SKM-1 (cell line): Measurements from ENCODE around the gene RTP2.

ENCODE experiments used
- DNase-seq: peaks from one replicate; lab custom pipeline; 2025; ENCODE audit not compliant: unreplicated experiment; lab: John Stamatoyannopoulos, UW

RTP2 gene, protein sequence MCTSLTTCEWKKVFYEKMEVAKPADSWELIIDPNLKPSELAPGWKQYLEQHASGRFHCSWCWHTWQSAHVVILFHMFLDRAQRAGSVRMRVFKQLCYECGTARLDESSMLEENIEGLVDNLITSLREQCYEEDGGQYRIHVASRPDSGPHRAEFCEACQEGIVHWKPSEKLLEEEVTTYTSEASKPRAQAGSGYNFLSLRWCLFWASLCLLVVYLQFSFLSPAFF

DNA sequence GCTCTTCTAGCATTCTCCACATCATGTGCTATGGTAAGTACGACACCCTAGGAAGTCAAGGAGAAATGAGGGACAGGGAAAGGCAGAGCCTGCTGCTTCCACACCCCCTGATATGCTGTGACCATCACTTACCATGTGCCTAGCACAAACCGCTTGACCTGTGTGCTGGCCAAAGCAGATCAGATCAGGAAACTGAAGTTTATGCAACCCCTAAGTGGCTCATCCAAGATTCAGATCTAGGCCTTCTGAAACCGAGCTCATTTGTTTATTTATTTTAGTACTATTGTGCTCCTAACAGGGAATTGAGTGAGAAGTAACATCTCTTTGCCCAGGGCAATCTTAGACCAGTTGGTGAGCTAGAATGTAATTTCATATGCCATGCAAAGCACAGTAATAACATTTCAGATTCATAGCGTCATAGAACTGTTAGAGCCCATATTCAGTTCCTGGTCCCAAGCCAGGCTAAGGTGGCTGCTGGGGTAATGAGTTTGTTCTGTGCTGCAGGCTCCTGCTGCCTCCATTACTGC lies at the start of gene RTP2:
TSS of gene RTP2 (minus strand) at position 51 of the 527 bp plus-strand sequence. CDS start 429 bp downstream, outside the sequence.
- no peak for DNase-seq

DNA sequence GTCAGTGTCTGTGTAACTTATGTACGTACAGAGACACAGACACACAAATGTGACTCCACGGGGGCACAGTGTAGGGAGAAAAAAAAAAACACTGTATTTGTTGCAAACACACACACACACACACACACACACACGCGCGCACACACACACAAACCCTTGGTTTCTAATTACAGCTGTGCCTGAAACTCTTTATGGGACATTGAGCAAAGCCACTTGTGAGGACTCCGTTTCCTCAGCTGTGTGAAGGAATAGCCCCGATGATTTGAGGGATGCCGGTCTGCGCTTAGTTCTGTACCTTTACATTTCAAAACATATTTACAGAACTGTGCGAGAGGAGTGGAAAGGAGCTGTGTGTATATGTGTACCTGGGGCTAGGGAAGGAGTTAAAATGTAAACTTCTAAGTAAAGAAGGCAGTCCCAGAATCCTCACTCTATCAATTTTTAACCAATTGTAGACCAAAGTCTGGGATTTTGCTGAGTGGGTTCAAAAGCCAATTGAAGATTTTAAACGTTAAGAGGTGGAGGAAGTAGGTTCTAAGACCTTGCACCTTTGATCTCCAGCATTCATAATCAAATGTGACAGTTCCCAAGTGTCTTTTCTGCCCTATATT lies 48.3 kb upstream of the RTP2 start:
- no peak for DNase-seq

DNA sequence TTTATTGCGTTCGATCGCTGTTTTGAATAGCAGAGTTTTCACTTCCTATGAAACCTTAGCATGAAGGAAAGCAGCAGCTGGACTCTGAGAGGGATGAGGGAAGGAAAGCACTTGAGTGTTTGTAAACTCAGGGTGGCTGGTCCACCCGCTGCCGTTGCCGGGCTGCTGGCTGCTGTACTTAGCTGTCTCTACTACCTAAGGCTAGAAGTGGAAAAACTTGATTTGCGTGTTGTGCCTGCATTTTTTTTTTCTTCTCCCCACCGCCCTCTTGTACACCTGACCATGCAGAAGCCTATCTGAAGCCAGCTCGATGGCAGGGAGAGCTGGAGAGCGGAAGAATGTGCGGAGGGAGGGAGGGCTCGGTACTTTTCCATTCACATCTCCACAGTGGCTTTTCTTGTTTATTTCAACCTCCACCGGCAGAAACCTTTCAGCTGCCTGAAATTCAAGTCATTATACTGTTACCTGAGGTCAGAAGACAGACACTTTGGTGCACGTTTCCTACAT lies 47.7 kb upstream of the RTP2 start:
- no peak for DNase-seq

DNA sequence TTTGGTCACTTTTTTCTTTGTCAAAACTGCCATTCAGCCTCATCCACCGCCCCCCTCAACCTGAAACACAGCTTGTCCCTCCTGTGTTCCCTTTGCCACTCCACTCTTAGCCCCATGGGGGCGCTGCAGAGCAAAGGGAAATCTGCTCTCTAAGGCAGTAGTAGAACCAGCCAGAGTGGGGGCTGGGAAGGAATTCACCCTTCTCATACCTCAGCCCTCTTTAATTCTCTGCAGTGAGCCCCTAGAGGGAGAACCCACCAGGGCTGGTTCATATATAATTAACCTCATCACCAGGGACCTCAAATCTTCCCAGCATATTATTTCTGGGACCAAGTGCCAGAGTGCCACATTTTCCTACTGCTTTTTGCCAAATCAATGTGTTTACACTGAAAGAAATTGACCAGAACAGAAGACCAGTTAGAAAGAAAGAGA lies 45.7 kb upstream of the RTP2 start:
- peak; percentile 55 for DNase-seq

DNA sequence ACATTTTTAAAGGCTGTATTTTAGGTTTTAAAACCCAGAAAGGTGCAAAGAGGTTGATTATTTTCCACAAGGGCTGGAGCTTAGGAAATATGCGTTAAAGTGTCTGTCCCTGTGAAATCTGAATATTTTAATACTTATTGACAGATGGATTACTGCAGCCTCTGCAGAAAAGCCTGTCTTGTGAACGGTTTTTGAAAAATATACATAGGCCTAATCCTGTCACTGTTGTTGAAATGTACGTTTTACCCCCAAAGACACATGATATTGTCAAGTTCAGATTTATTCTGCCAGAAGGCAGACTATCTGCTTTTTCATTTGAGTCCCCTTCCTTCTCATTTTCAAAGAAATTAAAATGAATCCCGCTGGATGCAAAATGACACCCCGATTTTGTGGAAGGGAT lies 45.1 kb upstream of the RTP2 start:
- DNase-seq: no peak

DNA sequence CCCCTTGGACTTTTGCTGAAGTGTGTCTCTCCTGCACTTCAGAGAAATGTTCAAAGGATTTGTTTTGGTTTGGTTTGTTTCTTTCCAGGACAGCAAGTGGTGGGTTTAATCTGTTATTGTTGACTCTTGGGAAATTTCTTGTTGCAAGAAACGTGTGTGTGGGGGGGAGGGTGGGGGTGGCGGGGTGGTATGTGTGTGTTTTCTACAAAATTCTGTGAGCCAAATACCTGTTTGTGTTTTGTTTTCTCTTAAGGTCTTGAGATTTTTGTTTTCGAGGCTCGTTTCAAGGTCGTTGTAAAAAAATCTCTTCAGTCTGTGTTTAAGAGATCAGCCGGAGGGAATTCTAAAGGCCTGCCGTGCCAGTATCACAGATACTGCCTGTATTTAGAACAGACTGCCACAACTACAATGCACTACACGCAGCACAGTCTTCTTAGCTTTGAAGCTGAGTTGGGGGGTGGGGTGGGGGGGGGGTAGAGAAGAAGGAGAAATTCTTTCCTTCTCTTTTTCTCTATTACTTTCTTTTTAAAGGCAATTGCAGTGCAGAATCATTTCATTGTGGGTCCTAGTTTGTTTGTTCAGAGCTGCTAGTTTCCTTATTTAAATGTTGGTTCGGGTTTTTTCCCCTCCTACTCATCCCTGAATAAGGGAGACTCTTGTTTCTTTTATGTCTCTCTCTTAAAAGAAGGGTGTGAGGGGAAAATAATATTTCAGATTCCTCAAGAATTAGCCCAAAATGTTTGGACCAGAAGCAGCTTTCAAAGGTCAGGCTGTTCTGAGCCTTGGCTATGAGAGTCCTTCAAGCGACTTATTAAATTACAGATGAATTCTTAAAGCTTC lies 44.3 kb upstream of the RTP2 start:
- DNase-seq: no peak

DNA sequence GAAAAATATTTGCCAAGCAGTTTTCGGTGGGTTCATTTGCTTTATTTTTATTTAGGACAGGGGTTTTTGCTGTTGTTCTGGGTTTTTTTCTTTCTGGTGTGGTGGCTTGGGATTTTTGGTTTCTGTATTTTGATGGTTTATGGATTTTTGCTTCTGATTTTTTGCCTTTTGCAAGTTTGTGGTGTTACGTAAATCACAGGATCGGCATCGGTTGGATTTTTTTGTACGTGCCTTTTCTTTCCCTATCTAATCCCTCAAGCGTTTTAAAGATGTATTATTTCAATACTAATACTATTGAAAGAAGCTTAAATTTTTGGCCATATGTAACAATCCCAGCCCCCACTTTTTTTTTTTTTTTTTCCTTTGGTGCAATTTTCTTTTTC lies 43.7 kb upstream of the RTP2 start:
- no peak for DNase-seq

DNA sequence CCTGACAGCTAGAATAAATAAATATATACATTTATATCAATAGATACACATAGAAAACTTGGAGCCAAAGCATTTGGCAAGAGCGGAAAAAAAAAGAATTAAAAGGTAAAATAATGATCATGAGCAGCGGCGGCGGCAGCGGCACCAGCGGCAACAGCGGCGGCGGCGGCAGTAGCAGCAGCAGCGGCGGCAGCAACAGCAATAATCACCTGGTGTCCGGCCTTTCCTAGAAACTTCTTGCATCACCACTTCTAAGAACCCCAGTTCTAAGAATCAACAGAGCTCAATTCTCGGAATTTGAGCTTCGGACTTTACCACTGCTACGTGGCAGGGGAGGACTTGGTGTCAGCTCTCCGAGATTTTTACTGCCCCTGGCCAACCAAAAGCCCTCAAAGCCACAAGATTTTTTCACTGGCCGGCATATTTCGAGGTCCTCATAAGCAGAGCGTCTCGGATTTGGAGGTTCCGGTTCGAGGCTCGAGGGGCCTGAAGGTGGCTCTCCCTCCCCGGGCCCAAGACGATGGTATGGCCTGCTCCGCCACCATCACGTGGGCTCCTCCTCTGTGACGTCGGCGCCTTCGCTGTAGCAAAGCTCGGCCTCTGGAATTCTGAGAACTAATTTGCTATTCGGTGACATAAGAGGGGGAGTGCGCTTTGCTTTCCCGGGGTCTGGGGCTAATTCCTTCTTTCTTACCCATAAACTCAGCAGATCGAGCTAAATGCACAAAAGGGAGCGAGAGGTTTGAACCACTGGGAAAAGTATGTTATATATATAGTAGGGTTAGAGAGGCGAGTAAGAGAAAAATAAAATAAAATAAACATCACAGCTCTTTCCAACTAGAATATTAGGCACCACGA lies 43.1 kb upstream of the RTP2 start, which contains the start of gene BCL6:
TSS of gene BCL6 (minus strand) at position 268 of the 858 bp plus-strand sequence. CDS start 11,775 bp downstream, outside the sequence.
- DNase-seq: peak; percentile 92

DNA sequence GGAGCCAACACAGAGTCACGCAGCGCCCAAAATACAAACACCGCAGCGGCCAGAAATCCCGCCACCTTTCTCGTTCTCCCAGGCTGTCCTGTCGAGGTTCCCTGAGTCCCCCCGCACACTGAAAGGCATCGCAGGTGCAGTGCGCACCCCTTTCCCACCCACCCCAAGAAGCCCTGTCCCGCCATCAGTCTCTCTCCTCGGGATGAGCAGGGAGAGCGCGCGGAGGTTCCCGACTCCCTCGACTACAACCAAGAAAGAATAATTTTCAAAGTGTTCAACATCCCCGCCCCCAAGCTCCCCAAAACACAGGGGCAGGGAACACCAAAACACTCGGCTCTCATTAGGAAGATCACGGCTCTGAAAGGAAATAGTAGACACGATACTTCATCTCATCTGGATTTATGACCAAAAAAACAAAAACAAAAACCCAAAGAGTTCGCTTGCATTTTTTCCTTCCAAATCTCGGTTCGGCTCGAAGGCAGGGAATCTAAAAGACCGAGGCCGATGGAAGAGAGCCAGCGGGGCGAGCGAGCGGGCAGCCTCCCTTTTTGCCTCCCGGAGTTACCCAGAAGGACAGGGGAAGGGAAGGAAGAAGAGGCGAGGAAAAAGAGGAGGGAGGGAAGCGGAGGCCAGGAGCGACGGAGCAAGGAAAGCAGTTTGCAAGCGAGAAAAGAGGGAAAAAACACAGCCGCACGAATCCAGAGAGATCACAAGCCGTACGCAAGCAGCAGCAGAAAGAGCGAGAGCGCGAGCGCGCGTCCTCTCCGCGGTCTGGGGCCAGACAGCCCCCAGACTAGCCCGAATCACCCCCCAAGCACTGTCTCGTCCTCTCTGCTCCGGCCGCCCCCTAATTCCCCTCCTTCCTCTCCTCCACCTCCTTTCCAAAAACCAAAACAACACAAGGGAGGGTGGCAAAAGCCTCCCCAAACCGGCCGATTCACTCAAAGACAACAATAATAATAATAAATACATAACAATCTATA lies 42.1 kb upstream of the RTP2 start:
- no peak for DNase-seq

DNA sequence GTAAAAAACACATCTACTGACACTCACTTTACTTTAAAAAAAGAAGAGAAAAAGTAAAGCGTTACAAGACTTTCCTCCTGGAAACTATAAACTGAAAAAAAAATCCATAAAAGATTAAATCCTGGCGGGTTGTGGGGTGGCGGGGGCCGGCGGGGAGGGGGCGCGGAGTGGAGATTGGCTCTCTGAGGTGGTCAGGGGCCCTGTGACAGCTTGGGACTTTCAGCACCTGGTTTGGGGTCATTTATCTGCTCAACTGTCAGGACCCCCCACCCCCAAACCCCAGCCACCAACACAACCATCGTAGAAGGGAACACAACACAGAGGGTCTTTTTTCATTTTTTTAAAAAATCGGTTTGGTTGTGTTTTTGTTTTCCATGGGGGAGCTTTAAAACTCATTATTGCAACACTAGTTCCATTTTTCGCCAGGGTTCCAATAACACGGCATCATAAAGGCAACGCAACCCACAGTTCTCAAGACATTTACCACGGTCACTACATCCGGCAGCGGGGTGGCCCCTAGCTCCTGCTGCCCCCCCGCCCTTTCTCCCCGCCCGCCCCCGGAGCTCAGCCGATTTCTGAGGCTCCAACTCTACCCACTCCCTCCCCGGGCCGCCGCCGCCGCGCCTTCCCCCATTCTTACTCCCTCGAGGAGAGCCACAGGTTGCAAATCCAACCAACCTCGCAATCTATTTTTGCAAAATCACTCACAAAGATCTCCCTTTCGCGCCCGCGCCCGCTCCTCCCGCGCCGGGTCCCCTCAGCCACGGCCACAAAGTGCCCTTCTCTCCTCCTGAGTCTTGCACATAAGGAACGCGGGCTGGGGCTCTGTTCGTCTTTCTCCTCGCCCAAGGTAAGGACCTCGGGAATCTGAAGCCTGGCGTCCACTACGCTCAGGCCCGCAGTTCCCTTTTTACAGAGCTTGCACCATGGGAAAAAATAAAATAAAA lies 41.1 kb upstream of the RTP2 start:
- peak; percentile 15 for DNase-seq

DNA sequence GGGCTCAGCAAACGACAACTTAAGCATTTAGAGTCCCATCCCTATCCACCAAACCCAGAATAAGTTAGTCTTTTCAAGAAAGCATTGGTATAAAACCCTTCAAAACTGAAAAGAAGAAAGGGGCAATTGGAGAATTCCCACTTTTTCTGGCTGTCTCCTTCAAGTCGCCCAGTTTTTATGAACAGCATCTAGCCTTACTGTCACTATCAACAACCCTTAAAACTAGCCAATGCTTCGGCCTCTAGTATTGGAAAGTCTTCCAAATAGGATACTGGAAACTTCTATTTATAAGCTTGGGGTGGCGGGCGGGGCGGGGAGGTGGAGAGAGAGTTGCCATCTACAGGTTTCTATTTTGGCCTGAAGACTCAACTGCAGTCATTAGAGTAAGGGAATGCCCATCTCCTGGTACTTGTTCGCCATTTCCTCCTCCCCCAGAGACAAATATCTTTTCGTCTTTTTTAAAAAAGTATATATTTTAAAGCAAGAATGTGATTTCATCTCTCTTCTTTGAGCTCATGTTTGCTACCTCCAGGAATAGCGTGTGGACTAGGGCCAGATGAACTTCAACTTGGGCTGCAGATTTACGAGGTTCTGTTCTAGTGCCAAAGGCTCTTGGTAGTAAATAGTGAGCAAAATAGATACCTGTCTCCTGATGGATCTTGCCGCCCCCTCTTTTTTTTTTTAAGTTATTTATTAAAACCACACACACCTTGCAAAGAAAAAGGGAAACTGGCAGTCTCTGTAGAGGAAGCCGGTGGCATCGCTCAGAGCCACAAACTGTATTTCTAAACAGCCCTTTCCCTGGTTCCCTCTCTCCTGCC lies 40.2 kb upstream of the RTP2 start:
- DNase-seq: peak; percentile 40

DNA sequence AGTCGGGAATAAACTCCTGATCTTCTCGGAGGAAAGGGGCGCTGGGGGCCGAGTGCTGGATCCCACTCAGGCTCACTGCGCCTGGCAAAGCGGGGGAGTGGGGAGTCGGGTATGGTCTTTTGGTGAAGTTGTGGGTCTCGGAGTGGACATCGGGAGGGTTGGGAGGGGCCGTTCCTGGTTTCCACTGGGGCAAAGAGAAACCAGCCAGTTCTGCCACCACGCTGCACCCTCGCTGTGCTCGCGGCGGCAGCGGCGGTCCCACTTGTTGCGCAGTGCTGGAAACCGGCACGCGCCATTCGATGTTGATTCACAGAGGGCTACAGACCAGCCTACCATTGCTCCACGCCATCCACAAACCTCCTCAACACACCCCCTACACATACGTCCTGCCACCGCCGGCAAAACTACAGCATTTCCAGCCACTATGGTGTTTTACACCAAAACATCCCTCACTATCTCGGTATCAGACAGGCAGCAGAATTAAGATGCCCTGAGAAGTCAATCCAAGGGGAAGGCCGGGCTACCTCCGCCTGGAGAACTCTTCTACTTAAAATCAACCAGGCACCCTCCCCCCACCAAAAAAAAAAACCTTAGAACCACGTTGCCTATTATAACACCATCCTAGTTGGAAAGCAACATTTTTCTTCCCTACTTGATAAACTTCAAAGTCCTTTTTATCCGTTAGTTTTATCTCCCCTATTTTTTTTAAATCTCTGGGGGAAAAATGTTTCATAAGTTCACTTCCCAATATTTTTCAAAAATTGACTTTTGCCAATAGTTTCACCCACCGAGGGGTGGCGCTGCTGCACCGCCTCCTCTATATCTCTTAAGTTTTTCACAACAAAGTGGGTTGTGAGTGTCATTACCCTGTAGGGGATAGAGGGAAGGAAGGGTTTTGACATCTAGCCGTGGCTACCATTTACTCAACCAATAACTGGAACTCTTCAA lies 39.3 kb upstream of the RTP2 start:
- DNase-seq: peak; percentile 84

DNA sequence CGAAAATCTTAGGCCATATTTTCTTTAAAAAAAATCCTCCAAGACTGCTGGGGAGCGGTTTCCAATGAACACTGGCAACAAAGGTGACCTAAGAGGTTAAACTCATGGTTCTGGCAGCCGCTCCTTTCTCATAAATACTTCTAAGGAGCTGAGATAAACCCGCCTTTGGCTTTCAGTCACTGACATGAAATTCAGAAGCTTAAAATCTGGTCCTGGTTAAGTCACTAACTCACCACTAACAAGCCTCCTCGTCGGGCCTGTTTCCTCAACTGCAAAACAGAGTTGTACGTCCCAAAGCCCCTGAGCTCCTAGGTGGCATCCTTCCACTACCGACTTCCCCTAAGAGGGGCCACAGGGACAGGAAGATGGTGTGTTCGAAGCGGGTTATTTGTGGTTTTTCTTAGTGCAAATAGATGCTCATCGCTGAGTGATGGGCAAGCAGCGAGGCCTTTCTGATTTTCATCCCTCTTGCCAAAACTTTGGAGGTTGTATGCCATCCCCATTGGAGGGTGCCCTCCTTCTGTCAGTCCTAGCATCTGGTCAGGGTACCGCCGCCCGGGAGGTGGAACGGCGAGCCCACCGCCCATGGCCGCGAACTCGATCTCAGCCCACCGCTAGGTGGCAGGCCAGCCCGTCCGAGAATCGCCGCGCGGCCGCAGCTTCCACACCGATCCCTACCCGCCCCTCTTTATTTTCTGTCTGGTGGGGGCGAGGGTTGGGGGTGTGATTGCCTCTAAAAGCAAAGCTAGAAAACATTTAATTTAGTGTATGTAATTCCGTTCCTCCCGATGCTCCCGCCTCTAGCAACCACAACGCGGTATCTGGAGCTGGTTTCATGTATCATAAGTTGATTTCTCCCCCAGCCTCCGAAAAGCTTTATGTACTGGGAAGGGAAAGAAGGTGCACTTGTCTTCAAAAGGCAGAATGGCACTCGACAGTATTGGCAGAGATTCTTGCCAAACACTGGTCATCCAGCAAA lies 38.4 kb upstream of the RTP2 start:
- DNase-seq: peak; percentile 17

DNA sequence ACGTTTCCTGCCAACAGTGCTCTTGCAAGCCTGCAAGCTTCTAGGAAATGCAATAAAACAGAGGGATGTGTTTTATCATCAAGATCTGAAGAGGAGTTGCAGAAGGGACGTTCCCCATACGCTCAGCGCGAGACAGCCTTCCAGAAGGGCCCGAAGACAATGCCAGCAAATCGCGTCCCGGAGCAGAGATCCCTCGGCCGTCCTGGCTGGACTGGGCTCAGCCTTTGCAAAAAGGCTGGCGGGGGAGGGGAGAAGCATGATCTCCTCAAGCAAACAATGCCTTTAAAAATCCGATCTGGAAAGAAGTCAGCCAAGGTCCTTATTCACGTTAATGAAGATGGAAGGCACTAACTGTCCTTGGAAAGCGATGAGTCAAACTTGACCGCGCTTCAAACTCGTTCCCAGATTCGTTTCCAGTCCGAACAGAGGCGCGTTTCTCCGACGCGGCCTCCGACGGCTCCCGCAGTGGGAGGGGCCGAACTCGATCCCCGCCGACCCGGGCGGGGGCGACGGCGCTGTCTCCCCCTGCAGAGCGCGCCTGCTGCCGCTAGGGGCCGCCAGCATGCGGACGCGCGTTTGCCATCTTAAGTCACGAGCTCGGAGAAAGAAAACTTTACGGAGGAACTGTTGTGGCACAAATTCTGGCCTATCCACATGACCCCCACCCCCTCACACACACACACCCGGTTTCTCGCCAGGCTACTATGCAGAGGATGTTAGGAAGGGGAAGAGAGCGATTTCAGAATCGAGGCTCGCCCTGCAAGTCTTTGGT lies 37.4 kb upstream of the RTP2 start:
- DNase-seq: peak; percentile 78
